GM19238 (cell line): ENCODE measurements around the gene CDRT4.

Source experiments
- DNase-seq: peaks from one replicate; pipeline ENCODE4 v3.0.0; 2011; ENCODE audit warnings: low spot score; ENCODE audit not compliant: insufficient read length

Gene CDRT4

DNA sequence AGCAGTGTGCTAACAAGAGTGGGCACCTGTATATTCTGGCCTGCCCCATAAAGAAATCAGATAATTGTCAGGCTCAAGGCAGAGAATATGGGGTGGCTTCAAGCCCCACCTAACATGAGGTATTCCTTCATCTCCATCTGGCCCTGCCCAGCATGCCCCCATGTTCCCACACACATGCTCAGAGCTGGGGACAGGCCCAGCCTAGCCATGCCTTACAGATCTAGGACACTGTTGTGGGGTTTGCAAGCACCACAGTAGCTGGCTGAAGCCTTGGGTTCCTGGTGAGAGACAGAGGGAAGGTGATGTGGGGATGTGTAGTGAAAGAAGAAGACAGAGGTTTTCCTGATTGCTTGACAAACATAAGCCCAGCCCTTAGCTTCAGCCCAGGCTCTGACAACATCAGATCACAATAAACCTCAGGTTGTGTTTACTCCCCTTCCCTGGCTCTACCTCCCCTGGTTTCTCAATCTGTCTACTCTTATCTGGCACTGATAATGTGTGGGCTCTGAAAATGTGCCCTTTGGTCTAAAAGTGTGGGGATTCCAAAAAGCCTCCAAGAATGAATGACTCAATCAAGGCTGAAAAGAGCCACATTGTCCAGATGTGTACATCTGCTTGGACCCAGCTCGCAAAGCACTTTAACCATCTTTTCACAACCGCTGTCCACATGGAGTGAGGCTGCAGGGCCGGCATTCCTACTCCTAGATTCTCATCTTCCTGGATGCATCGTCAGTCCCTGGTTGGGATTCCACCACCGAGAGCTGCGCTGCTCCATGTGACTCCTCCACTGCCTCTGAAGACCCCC, 34.4 kb downstream of the CDRT4 start:
- DNase-seq, result no peak

DNA sequence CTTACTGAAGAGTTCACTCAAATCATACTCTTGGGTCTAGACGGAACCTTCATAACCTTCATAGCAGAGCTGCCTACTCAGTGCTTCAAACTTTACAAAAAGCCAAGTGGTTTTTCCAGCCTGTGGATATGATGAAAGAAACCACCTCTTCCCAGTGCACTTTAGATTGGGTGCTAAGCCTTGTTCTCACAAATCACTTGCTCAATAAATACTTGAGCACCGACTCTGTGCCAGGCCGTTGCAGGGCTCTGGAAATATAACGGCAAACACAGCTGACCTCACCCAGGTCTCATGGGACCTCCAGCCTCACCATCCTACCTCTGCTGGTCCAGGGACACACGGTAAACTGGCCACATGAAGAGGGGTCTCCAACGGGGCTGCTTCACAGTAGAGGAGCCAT, 35.7 kb downstream of the CDRT4 start:
- DNase-seq, result no peak

GRCh38 chr17:15431196-15431595, 36.2 kb downstream of the CDRT4 start:
- DNase-seq, result no peak

DNA sequence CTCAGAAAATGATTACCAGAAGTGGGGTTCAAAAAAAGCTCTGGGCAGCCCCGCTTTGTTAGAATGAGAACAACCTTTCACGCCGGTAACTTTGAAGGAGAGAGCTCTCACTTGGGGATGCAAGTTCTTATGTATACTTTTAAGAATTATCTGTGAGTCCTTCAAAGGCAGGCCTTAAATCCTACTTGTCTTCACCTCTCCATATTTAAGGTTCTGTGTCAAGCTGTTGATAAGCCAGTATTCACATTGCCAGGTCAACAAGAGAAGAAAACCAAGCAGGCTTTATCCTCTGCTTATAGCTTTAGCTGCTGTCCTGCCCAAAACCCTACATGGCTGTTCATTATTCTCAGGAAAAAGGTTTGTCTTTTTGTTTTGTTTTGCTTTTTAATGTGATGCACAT, 42.9 kb downstream of the CDRT4 start:
- no peak for DNase-seq

- DNase-seq, result no peak
Observed at GRCh38 chr17:15422392-15422965, 44.9 kb downstream of the CDRT4 start.

DNA sequence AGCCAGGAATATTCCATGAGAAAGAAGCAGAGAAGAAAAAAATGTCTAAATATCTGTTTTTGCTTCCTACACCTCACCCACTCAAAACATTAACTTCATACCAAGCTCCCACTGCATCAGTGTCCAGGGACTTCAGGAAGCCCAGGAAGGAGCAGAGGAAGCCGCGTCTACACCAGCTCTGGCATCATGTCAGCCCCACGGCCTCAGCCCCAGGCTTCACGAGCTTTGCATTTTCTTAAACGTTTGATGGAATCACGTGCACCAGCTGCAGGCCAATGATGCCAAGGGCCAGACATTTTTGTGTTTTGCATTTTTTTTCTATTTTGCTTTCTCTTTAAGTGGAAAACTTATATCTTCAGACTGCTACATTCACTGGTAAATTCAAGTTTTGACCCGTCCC, 48.6 kb downstream of the CDRT4 start:
- no peak for DNase-seq

DNA sequence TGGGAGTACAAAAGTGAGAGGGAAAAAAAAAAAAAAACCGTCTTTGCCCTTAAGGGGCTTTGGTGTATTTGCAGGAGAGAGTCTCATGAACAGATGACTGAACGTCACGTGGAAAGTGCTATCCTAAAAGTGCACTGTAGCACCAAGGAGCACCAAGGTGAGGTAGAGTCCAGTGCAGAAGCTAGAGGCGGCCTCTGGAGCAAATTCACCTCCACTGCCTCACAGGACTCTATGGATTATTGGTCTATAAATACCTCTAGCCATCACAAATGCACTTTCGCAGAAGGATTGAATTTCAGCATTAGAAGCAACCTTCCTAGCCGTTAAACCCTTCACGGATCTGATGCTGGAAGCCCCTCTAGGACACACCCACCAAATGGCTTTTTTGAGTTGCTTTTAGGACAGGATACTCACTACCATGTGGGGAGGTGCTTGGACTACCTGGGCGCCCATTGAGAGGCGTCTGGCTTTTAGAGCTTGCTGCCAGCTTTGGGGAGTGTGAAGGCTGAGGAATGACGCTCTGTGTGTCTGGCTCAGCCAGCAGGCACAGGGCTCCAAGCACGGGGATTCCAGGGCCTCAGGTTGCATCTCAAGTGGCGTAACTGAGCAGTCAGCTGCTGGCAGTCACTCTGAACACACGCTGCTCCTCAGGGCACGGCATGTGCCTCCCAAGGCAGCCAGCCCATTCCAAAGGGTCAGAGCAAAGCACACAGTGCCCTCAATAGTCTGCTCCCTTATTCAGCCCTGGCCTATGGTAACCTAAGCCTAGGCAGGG, 52.7 kb downstream of the CDRT4 start:
- DNase-seq, result no peak

GRCh38 chr17:15413101-15413771, 54.2 kb downstream of the CDRT4 start:
- DNase-seq, result no peak

DNA sequence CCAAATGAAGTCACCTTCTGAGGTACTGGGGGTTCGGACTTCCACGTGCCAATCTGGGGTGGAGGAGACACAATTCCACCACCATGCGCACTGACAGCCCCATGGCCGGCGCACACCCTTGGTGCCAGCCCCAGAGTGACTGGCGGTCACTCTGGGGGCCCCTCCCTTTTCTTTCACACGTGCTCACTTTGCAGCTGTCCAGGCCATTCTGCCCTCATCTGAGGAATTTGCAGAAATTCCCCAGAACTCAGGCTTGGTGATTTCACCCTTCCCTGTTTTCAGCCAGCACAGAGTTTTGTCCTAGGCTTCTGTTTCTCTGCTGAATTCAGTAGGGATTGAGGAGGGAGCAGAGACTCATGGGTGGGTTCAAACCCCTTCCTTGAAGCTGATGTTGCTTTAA, 54.8 kb downstream of the CDRT4 start:
- no peak for DNase-seq

- no peak for DNase-seq
Observed at GRCh38 chr17:15411384-15412198, 55.8 kb downstream of the CDRT4 start.

DNA sequence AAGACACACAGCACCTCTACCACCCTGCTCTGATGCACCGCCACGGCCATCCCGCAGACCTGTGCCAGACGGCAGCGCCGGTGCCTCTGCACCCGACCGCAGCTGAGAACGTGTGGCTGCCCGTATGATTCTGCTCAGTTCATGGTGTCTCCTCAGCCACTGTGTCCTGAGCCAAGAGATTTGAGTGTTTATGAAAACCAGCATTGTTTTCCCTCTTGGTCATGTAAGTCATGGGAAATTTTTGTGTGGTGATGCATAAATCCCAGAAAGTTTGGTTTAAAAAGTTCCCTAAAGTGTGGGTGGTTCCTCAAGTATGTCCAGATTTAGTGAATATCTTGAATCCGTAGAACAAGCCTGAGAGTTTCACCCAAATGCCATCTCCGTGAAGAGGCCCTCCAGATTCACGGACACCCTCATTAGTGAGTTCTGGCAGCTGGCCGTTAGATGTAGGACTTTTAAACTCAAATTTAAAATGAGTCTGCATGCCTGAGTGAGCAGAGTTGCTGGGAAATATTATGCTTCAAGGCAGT, 57.6 kb downstream of the CDRT4 start:
- no peak for DNase-seq

DNA sequence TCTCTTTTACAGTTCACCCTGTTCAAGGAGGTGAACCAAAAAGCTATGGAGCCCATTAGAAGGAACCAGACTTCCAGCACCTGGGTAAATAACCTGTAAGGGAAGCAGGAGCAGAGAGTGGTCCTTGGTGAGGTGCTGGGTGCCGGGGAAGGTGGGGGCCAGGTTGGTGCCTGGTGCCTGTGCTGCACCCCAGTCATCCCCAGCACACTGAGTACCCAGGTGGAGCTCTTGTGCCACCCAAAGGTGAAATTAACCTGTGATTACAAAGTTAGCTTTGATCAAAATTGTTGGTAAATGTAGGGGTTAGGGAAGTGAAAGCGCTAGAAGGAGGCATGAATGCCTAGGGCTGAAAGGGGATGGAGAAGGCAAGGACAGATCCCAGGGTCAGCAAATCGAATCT, 58.6 kb downstream of the CDRT4 start:
- no peak for DNase-seq

DNA sequence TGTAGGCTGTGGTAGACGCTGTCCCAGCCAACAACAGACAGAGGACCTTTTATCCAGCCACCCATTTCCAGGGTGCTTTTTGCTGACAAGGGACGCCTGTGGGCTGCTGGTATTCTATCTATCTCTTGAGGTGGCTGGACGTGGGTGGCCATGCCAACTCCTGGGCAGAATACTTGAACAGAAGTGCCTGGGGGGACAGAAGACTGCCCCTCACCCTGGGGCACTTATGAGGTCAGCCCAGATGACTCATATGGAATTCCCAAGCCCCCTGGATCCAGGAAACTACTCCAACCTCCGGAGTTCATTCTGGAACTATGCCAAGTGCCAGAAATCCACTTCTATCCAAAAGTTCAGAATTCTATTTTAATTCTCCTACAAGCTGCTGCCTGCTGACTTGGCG, 61.3 kb downstream of the CDRT4 start:
- DNase-seq, result no peak

GRCh38 chr17:15405058-15405415, 62.4 kb downstream of the CDRT4 start:
- no peak for DNase-seq

DNA sequence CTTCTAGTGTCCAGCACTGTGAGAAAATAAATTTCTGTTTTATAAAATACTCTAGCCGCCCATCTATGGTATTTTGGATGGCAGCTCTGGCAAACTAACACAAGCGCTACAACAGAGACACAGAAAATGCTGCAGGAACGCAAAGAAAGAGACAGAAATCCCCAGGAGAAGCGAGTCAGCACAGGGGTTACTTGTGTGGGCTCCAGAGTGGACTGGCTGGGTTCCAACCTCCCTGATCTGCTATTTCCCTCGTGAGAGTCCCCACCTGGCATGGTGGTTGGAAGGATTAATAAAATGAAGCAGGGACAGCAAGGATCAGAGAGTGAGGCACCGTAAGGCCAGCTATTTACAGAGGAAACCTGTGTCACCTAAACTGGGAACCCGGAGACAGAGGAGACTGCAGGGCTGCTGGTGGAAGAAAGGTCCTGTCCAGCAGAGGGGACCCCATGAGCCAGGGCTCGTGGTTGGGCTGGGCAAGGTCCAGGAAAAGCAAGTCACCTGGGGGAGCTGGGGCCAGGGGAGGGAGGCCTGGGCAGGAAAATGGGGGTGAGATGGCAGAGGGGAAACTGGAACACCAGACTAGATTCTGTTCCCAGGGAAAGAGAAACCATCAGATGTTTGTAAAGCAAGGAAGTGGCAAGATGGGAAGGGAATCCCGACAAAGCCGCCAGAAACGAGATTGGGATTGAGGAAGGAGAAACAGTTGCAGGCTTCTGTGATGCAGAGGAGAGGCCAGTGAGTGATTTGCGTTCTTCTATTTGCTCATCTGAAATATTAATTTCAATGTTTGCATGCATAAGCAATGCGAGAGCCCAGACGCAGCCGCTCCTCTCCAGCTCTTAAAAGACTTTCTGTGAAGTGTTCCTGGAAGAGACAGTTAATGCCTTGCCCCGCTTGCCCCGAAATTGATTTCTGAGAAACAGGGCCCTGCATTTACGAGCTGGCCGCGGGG, 63.0 kb downstream of the CDRT4 start:
- no peak for DNase-seq

GRCh38 chr17:15403276-15403939, 64.0 kb downstream of the CDRT4 start:
- no peak for DNase-seq

DNA sequence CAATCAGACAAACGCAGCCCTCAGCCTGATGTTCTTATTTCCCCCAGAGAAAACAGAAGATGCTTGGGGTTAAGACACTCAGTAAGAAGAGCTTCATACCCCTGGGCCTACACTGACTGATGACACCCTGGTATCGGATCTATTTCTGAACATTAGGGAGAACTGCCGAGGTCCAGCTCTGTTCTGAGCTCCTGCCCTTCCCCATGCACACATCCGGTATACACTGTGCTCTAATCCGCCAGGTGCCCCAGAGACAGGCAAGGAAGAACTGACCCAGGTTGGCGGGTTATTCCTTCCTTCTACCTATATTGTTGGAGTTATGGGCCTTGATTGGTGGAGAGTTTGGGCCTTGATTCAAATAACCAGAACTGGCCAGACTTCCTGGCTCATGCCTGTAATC, 68.0 kb downstream of the CDRT4 start:
- DNase-seq, result no peak

- DNase-seq, result no peak
Observed at GRCh38 chr17:15398736-15399331, 68.6 kb downstream of the CDRT4 start.

GRCh38 chr17:15398291-15398690, 69.1 kb downstream of the CDRT4 start:
- no peak for DNase-seq
